ENCODE results near the gene SEC22A. TPM values are rescaled to one million over a fixed set of nuclear protein-coding genes. Genes with fewer than 3 reads are reported as not detected.

The SEC22A gene
- total RNA-seq, 2 experiments from 2014 or later: 7.9 to 11.5 TPM

- intact Hi-C loops (cut with DNase I, micrococcal nuclease): no loop called here
- ChIA-PET POLR2A (interaction anchor here (1.5 kb wide), 1 partner anchor 62 kb away, joined by 5 read pairs; the partner anchor contains the start of gene SEC22A), CTCF (interaction anchor here (0.7 kb wide), 1 partner anchor 33 kb away, joined by 5 read pairs; no protein-coding TSS in a partner anchor)
- Mint-ChIP-seq H3K36me3 (ENCODE audit: low read depth) (peaks cover 75% of the 10 kb centered on the region), H3K4me3 (no peak overlapping the region), H3K4me1 (ENCODE audit: low read depth) (no peaks in the 10 kb centered on the region), H3K27me3 (no peaks in the 10 kb centered on the region), H3K27ac (no peak overlapping the region), H3K9me3 (no peaks in the 10 kb centered on the region)
- Histone ChIP-seq H3K4me1 (ENCODE audit: insufficient read depth, low read length) (no peaks in the 10 kb centered on the region), H3K4me3 (ENCODE audit: low read length) (no peak overlapping the region), H3K27ac (ENCODE audit: low read depth in 1 of 2, low read length in 2 of 2) (no peak overlapping the region), H3K9me3 (ENCODE audit: control insufficient read depth in 1 of 2, insufficient read depth in 1 of 2, low read length in 2 of 2) (no peaks in the 10 kb centered on the region), H3K27me3 (ENCODE audit: control insufficient read depth in 1 of 2, insufficient read depth in 2 of 2, low read length in 2 of 2) (no peaks in the 10 kb centered on the region), H3K36me3 (ENCODE audit: insufficient read depth, low read length) (peaks cover 6% of the 10 kb centered on the region)
- DNase-seq: no peak
- no peak for TF ChIP-seq CTCF (IDR thresholded peaks at IDR 0.05)
- ATAC-seq (ENCODE audit: poor library complexity): no peak
Measured at GRCh38 chr3:123263941-123264340, 62.2 kb downstream of the SEC22A start.

- Histone ChIP-seq H3K27ac (ENCODE audit: low read depth in 1 of 2, low read length in 2 of 2) (no peak overlapping the region), H3K4me1 (ENCODE audit: insufficient read depth, low read length) (no peaks in the 10 kb centered on the region), H3K4me3 (ENCODE audit: low read length) (no peak overlapping the region), H3K9me3 (ENCODE audit: control insufficient read depth in 1 of 2, insufficient read depth in 1 of 2, low read length in 2 of 2) (no peaks in the 10 kb centered on the region), H3K36me3 (ENCODE audit: insufficient read depth, low read length) (peaks cover 8% of the 10 kb centered on the region), H3K27me3 (ENCODE audit: control insufficient read depth in 1 of 2, insufficient read depth in 2 of 2, low read length in 2 of 2) (no peaks in the 10 kb centered on the region)
- CTCF ChIA-PET: no interaction called here
- Mint-ChIP-seq H3K9me3 (no peaks in the 10 kb centered on the region), H3K27ac (no peak overlapping the region), H3K4me3 (no peak overlapping the region), H3K36me3 (ENCODE audit: low read depth) (peaks cover 71% of the 10 kb centered on the region), H3K4me1 (ENCODE audit: low read depth) (no peaks in the 10 kb centered on the region), H3K27me3 (no peaks in the 10 kb centered on the region)
- POLR2A ChIA-PET: no interaction called here
- intact Hi-C loops (cut with DNase I, micrococcal nuclease): no loop called here
- ATAC-seq (ENCODE audit: poor library complexity) (no peak), DNase-seq (no peak)
- TF ChIP-seq CTCF (IDR thresholded peaks at IDR 0.05): no peak
Measured at GRCh38 chr3:123267821-123268220, 66.1 kb downstream of the SEC22A start.

GRCh38 chr3:123270818-123271217 is 69.1 kb downstream of the SEC22A start:
- no peaks in the 10 kb centered on the region for H3K9me3 Mint-ChIP-seq
- ATAC-seq (ENCODE audit: poor library complexity) (no peak), DNase-seq (no peak)
- Histone ChIP-seq H3K27me3 (ENCODE audit: control insufficient read depth in 1 of 2, insufficient read depth in 2 of 2, low read length in 2 of 2) (no peaks in the 10 kb centered on the region), H3K4me3 (ENCODE audit: low read length) (no peak overlapping the region), H3K9me3 (ENCODE audit: control insufficient read depth in 1 of 2, insufficient read depth in 1 of 2, low read length in 2 of 2) (no peaks in the 10 kb centered on the region), H3K4me1 (ENCODE audit: insufficient read depth, low read length) (no peaks in the 10 kb centered on the region), H3K27ac (ENCODE audit: low read depth in 1 of 2, low read length in 2 of 2) (no peak overlapping the region), H3K36me3 (ENCODE audit: insufficient read depth, low read length) (peaks cover 3% of the 10 kb centered on the region)
- no peak overlapping the region for H3K4me3 Mint-ChIP-seq
- H3K27me3 Mint-ChIP-seq: no peaks in the 10 kb centered on the region
- TF ChIP-seq CTCF (IDR thresholded peaks at IDR 0.05): no peak
- intact Hi-C loops (cut with DNase I, micrococcal nuclease): no loop called here
- CTCF ChIA-PET: no interaction called here
- no peaks in the 10 kb centered on the region for H3K4me1 Mint-ChIP-seq (ENCODE audit: low read depth)
- peaks cover 50% of the 10 kb centered on the region for H3K36me3 Mint-ChIP-seq (ENCODE audit: low read depth)
- no peak overlapping the region for H3K27ac Mint-ChIP-seq
- POLR2A ChIA-PET: no interaction called here
